Endothelial cell of umbilical vein (primary cell): ENCODE results near the gene METTL1. TPM values are rescaled to one million over a fixed set of nuclear protein-coding genes. Genes with fewer than 3 reads are reported as not detected.

Source experiments
- BruUV-seq: library from RNA; stranded (reverse); fragments of 400-500 nt; replicated peaks from 2 replicates; lab custom pipeline; 2021; lab: Mats Ljungman, UMichigan
- CTCF ChIA-PET: fragments of 300-600, 350-600 bp; sonication (Branson Sonifier 250); formaldehyde crosslinking; loops from one replicate; lab custom pipeline; 2021; ENCODE audit warnings: antibody characterized with exemption, inconsistent platforms; lab: Charles Lee
- POLR2A ChIA-PET: fragments of 300-600, 350-600 bp; sonication (Branson Sonifier 250); formaldehyde crosslinking; loops from one replicate; lab custom pipeline; 2021; ENCODE audit warnings: antibody characterized with exemption, inconsistent platforms; lab: Charles Lee
- DNase-seq: peaks from one replicate; pipeline ENCODE4 v3.0.0-alpha.2; 2011; ENCODE audit warnings: low read depth, low spot score
- FAIRE-seq: peaks from 2 replicates; lab custom pipeline; 2011; peaks lifted over from hg19 to GRCh38; lab: Jason Lieb, UNC
- H2AFZ ChIP-seq: 2 replicates; pipeline ENCODE4 v1.6.0; 2012; ENCODE audit warnings: low read depth, low read length, control low read depth, inconsistent platforms
- H3K27ac ChIP-seq: 2 replicates; pipeline ENCODE4 v1.5.1; 2011; ENCODE audit warnings: low read depth, mild to moderate bottlenecking, control low read depth, low read length, moderate library complexity; ENCODE audit not compliant: insufficient read depth
- H3K27me3 ChIP-seq, 2 experiments: 2 replicates each; pipeline versions ENCODE4 v1.6.0 to v1.6.1; 2011; ENCODE audit warnings: low read length in 2 of 2, mixed read lengths in 1 of 2; ENCODE audit not compliant: control insufficient read depth in 2 of 2, insufficient read depth in 2 of 2
- H3K36me3 ChIP-seq, 2 experiments: 2 replicates in 1 of 2; 3 replicates in 1 of 2; pipeline ENCODE4 v1.5.1; 2011; ENCODE audit warnings: low read length in 2 of 2, mild to moderate bottlenecking in 1 of 2, moderate library complexity in 1 of 2; ENCODE audit not compliant: control insufficient read depth in 2 of 2, insufficient read depth in 2 of 2; ENCODE audit errors: extremely low read depth in 1 of 2
- H3K4me1 ChIP-seq: 3 replicates; pipeline ENCODE4 v1.5.1; 2011; ENCODE audit warnings: mild to moderate bottlenecking, low read length; ENCODE audit not compliant: control insufficient read depth, insufficient read depth; ENCODE audit errors: extremely low read depth
- H3K4me2 ChIP-seq: 2 replicates; pipeline ENCODE4 v1.6.1; 2011; ENCODE audit warnings: low read length, control low read depth, mixed read lengths; ENCODE audit not compliant: insufficient read depth
- H3K4me3 ChIP-seq, 3 experiments: fragments of 200-600 bp in 1 of 3; sonication (generic), shearing (Covaris generic) in 1 of 3; replicated peaks in 1 of 3; 2 replicates each; pipeline ENCODE4 v1.5.1; 2011 to 2016; ENCODE audit warnings: control low read depth in 3 of 3, low read length in 3 of 3, mild to moderate bottlenecking in 2 of 3, inconsistent platforms in 1 of 3, low read depth in 1 of 3, moderate library complexity in 1 of 3; ENCODE audit not compliant: insufficient read depth in 1 of 3
- H3K79me2 ChIP-seq: 2 replicates; pipeline ENCODE4 v1.6.0; 2012; ENCODE audit warnings: low read length, inconsistent platforms; ENCODE audit not compliant: control insufficient read depth, insufficient read depth
- H3K9ac ChIP-seq: replicated peaks from 2 replicates; pipeline ENCODE3; 2011; ENCODE audit warnings: low read length, control low read depth; ENCODE audit not compliant: insufficient read depth; ENCODE audit errors: extremely low read depth
- H3K9me1 ChIP-seq: replicated peaks from 3 replicates; pipeline ENCODE4 v1.6.0; 2011; ENCODE audit warnings: mild to moderate bottlenecking, low read length; ENCODE audit not compliant: control insufficient read depth, insufficient read depth; ENCODE audit errors: extremely low read depth
- H3K9me3 ChIP-seq: replicated peaks from 2 replicates; pipeline ENCODE4 v1.5.1; 2012; ENCODE audit warnings: low read length, inconsistent platforms; ENCODE audit not compliant: control insufficient read depth, insufficient read depth
- H4K20me1 ChIP-seq: replicated peaks from 2 replicates; pipeline ENCODE3; 2011; ENCODE audit warnings: mild to moderate bottlenecking, low read length; ENCODE audit not compliant: control insufficient read depth, insufficient read depth; ENCODE audit errors: extremely low read depth
- CTCF ChIP-seq, 2 donors: IDR thresholded peaks; 1 replicate in 1 of 2; 2 replicates in 1 of 2; pipeline ENCODE4 v1.5.1; 2011; ENCODE audit warnings: low read length in 2 of 2, mild to moderate bottlenecking in 2 of 2, moderate library complexity in 2 of 2, control low read depth in 1 of 2, inconsistent platforms in 1 of 2, low read depth in 1 of 2; ENCODE audit not compliant: insufficient read depth in 1 of 2; ENCODE audit errors: extremely low read depth in 1 of 2
- EZH2 ChIP-seq: IDR thresholded peaks from 2 replicates; pipeline ENCODE4 v1.6.1; 2012; ENCODE audit warnings: borderline replicate concordance, low read depth, mild to moderate bottlenecking, moderate library complexity, low read length, inconsistent platforms; ENCODE audit not compliant: severe bottlenecking
- FOS ChIP-seq: IDR thresholded peaks from 2 replicates; pipeline ENCODE4 v1.6.1; 2011; ENCODE audit warnings: mild to moderate bottlenecking, low read length, moderate library complexity, borderline replicate concordance; ENCODE audit not compliant: insufficient read depth
- GATA2 ChIP-seq: IDR thresholded peaks from 2 replicates; pipeline ENCODE4 v1.7.0; 2011; ENCODE audit warnings: low read depth, mild to moderate bottlenecking, moderate library complexity, mixed read lengths, low read length; ENCODE audit not compliant: insufficient read length, insufficient read depth
- JUN ChIP-seq: IDR thresholded peaks from 2 replicates; pipeline ENCODE4 v1.6.1; 2011; ENCODE audit warnings: borderline replicate concordance, low read depth; ENCODE audit not compliant: insufficient read length, insufficient read depth
- MAX ChIP-seq: IDR thresholded peaks from 2 replicates; pipeline ENCODE4 v1.6.1; 2011; ENCODE audit not compliant: insufficient read depth, insufficient read length
- MYC ChIP-seq: IDR thresholded peaks from one replicate; pipeline ENCODE4 v1.6.1; 2011; ENCODE audit warnings: mild to moderate bottlenecking, low read depth, low read length
- POLR2A ChIP-seq: IDR thresholded peaks from 2 replicates; pipeline ENCODE4 v1.6.1; 2012; ENCODE audit warnings: low read depth, mild to moderate bottlenecking, control low read depth, low read length
- POLR2AphosphoS5 ChIP-seq: IDR thresholded peaks from 2 replicates; pipeline ENCODE4 v1.6.1; 2012; ENCODE audit warnings: low read depth, mild to moderate bottlenecking, control low read depth, low read length, moderate library complexity; ENCODE audit not compliant: insufficient read depth
- dilution Hi-C: fragments of 300-500 bp; cut with MboI; formaldehyde crosslinking; loops from one replicate; pipeline ENCODE4 v1.15.0; 2019; ENCODE audit warnings: low sequenced_read_pairs; ENCODE audit not compliant: extremely low pct_ligation_motif_present
- intact Hi-C: fragments of 100-400 bp; cut with micrococcal nuclease; formaldehyde crosslinking; loops from one replicate; pipeline ENCODE4 v1.10.0; 2022
- polyA plus RNA-seq, 4 experiments: library from polyadenylated mRNA; depleted of rRNA in 3 of 4; stranded (reverse) in 3 of 4; unstranded in 1 of 4; fragments of >200 nt; gene quantifications; 2 replicates each; pipeline versions ENCODE4 v1.2.1 to v1.2.3, GENCODE V29; 2011 to 2012; ENCODE audit warnings: missing spikeins in 1 of 4
- total RNA-seq: library from RNA; stranded (reverse); gene quantifications from 2 replicates; pipeline ENCODE4 v1.2.3, GENCODE V29; 2021

Gene METTL1
- total and polyA plus RNA-seq, 2 donors (not counting 3 experiments of a cell fraction or from before 2014, with no cell fraction given) = 23.6 to 24.3 TPM

- Histone ChIP-seq H3K4me3 (no peak overlapping the region), H3K9ac (no peak overlapping the region), H3K9me3 (no peaks in the 10 kb centered on the region), H3K4me1 (peaks cover 17% of the 10 kb centered on the region), H3K9me1 (no peaks in the 10 kb centered on the region), H3K27ac (no peak overlapping the region), H3K79me2 (no peaks in the 10 kb centered on the region), H2AFZ (no peak overlapping the region), H3K27me3 (peaks cover 35 to 38% of the 10 kb centered on the region in 2 experiments), H4K20me1 (no peaks in the 10 kb centered on the region), H3K36me3 (peaks cover 0 to under 1% of the 10 kb centered on the region in 2 experiments), H3K4me2 (no peak overlapping the region)
- intact Hi-C loops (no loop called here), dilution Hi-C loops (no loop called here)
- ChIA-PET POLR2A (no interaction called here), CTCF (interaction anchor here (0.7 to 4.6 kb wide), 3 partner anchors 8 to 19 kb away, joined by 3 to 48 read pairs (median 3); partner anchors contain the start of genes CDK4, MARCHF9 and TSFM)
- DNase-seq (no peak), FAIRE-seq (no peak)
- BruUV-seq = no TSS peak
- no peak for TF ChIP-seq JUN
- no peak for TF ChIP-seq MYC
Measured at GRCh38 chr12:57763881-57764661, 7.8 kb downstream of the METTL1 start.

GRCh38 chr12:57762463-57762862, 9.4 kb downstream of the METTL1 start:
- Histone ChIP-seq H4K20me1 (no peaks in the 10 kb centered on the region), H3K79me2 (no peaks in the 10 kb centered on the region), H3K4me3 (no peak overlapping the region), H3K4me2 (no peak overlapping the region), H3K27me3 (peaks cover 39 to 41% of the 10 kb centered on the region in 2 experiments), H3K9me3 (no peaks in the 10 kb centered on the region), H3K9ac (no peak overlapping the region), H3K27ac (no peak overlapping the region), H3K9me1 (no peaks in the 10 kb centered on the region), H2AFZ (no peak overlapping the region), H3K36me3 (no peaks in the 10 kb centered on the region), H3K4me1 (peaks cover 17% of the 10 kb centered on the region)
- dilution Hi-C loops (no loop called here), intact Hi-C loops (no loop called here)
- CTCF ChIA-PET = no interaction called here
- no peak for DNase-seq
- TF ChIP-seq MYC (no peak), MAX (no peak), FOS (no peak), GATA2 (no peak), POLR2A (no peak), EZH2 (no peak), CTCF (IDR thresholded peaks at IDR 0.05; ENCODE audit: extremely low read depth in 1 of 2, insufficient read depth in 1 of 2, low read depth in 1 of 2, low read length in 2 of 2) (no peak), JUN (no peak), POLR2AphosphoS5 (no peak)
- no peak for FAIRE-seq
- BruUV-seq = no TSS peak
- POLR2A ChIA-PET = no interaction called here
